Activated CD8-positive, alpha-beta T cell treated with anti-CD3 and anti-CD28 coated beads for 36 hours (primary cell): ENCODE measurements around the gene MAEA. TPM values are rescaled to one million over a fixed set of nuclear protein-coding genes. Genes with fewer than 3 reads are reported as not detected.

Experiments used
- ATAC-seq: fragments of 200-7000 bp; cut with Tn5 transposase; one replicate; pipeline ENCODE4 v1.10.0; 2021; ENCODE audit warnings: mild to moderate bottlenecking, moderate library complexity
- CTCF ChIA-PET: fragments of 350-600 bp; sonication (Branson Sonifier 250); formaldehyde crosslinking; loops from one replicate; lab custom pipeline; 2021; ENCODE audit warnings: antibody characterized with exemption; lab: Charles Lee
- POLR2A ChIA-PET: fragments of 350-600 bp; sonication (Branson Sonifier 250); formaldehyde crosslinking; loops from one replicate; lab custom pipeline; 2021; ENCODE audit warnings: antibody characterized with exemption; lab: Charles Lee
- DNase-seq: peaks from one replicate; pipeline ENCODE4 v3.0.0-alpha.2; 2020
- H3K27ac Mint-ChIP-seq: one replicate; pipeline ENCODE4 v1.8.0; 2021; ENCODE audit warnings: mild to moderate bottlenecking, mixed read lengths
- H3K27me3 Mint-ChIP-seq: one replicate; pipeline ENCODE4 v1.8.0; 2021; ENCODE audit warnings: mixed read lengths
- H3K36me3 Mint-ChIP-seq: one replicate; pipeline ENCODE4 v1.8.0; 2021; ENCODE audit warnings: low read depth, mixed read lengths
- H3K4me1 Mint-ChIP-seq: one replicate; pipeline ENCODE4 v1.8.0; 2021; ENCODE audit warnings: low read depth, mixed read lengths
- H3K4me3 Mint-ChIP-seq: one replicate; pipeline ENCODE4 v1.8.0; 2021; ENCODE audit warnings: mild to moderate bottlenecking, moderate library complexity, mixed read lengths
- H3K9me3 Mint-ChIP-seq: one replicate; pipeline ENCODE4 v1.8.0; 2021; ENCODE audit warnings: mixed read lengths
- intact Hi-C: fragments of 100-400 bp; cut with micrococcal nuclease; formaldehyde crosslinking; loops from one replicate; pipeline ENCODE4 v1.10.0; 2022
- total RNA-seq, 2 experiments: library from RNA; stranded (reverse); gene quantifications; one replicate each; pipeline ENCODE4 v1.2.3, GENCODE V29; 2021
- TF ChIP-seq, protein P1 (sequence below): fragments of 200-600 bp; IDR thresholded peaks from one replicate; pipeline ENCODE4 v1.8.0; 2022; ENCODE audit warnings: antibody characterized with exemption, mild to moderate bottlenecking

Gene MAEA
- total RNA-seq, 2 experiments from 2014 or later, result 32.3 to 37.0 TPM

DNA sequence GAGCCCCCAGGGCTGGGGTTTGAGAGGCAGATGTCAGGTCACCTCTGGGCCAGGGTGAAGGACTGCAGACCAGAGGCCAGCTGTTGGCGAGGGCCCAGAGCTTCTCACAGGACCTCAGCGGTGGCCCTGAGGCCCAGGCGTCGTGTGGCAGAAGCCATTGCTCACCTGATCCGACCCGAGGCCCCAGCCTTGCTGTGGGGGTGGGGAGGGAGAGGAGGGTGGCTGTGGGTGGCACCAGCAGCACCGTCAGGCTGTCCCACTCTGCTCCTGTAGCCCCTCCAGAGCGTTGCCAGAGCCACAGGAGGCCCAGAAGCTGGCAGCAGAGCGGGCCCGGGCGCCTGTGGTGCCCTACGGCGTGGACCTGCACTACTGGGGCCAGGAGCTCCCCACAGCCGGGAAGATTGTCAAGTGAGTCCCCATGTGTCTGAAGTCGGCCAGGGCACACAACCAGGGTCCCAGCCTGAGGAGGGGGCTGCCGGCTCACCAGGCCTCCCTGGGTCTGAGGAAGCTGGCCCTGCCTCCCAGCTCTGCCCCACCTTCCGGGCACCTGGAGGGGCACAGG, 86.2 kb downstream of the MAEA start:
- intact Hi-C loops, result no loop called here
- TF ChIP-seq, protein P1, sequence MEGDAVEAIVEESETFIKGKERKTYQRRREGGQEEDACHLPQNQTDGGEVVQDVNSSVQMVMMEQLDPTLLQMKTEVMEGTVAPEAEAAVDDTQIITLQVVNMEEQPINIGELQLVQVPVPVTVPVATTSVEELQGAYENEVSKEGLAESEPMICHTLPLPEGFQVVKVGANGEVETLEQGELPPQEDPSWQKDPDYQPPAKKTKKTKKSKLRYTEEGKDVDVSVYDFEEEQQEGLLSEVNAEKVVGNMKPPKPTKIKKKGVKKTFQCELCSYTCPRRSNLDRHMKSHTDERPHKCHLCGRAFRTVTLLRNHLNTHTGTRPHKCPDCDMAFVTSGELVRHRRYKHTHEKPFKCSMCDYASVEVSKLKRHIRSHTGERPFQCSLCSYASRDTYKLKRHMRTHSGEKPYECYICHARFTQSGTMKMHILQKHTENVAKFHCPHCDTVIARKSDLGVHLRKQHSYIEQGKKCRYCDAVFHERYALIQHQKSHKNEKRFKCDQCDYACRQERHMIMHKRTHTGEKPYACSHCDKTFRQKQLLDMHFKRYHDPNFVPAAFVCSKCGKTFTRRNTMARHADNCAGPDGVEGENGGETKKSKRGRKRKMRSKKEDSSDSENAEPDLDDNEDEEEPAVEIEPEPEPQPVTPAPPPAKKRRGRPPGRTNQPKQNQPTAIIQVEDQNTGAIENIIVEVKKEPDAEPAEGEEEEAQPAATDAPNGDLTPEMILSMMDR, result no peak
- POLR2A ChIA-PET, result no interaction called here
- Mint-ChIP-seq H3K27ac (no peak overlapping the region), H3K9me3 (no peaks in the 10 kb centered on the region), H3K4me1 (no peaks in the 10 kb centered on the region), H3K27me3 (no peaks in the 10 kb centered on the region), H3K4me3 (no peak overlapping the region), H3K36me3 (peaks cover 11% of the 10 kb centered on the region)
- ATAC-seq (no peak), DNase-seq (no peak)
- CTCF ChIA-PET, result no interaction called here

DNA sequence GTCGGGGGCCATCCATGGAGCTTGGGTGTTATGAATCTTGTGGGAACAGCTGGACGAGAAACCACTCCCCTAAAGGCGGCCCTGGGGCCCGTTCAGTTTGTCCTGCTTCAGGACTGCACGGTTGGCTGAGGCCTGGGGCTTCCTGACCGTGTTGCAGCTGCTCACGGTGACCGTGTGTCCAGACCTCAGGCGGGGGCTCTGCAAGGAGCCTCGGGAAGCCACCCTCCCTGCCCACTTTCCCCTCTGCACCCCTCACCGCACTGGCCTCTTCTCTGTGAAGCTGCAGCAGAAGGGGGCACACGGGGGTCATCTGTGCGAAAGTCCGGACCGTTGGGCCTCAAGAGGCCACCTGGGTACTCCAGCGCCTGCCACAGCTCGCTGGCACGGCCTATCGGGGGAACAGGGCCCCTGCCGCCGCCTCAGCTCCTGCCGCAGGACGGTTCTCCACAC, 86.7 kb downstream of the MAEA start:
- intact Hi-C loops, result no loop called here
- Mint-ChIP-seq H3K4me3 (no peak overlapping the region), H3K4me1 (no peaks in the 10 kb centered on the region), H3K36me3 (peaks cover 10% of the 10 kb centered on the region), H3K27ac (no peak overlapping the region), H3K9me3 (no peaks in the 10 kb centered on the region), H3K27me3 (no peaks in the 10 kb centered on the region)
- ATAC-seq (no peak), DNase-seq (no peak)
- TF ChIP-seq, protein P1, result no peak
- ChIA-PET POLR2A (no interaction called here), CTCF (no interaction called here)

DNA sequence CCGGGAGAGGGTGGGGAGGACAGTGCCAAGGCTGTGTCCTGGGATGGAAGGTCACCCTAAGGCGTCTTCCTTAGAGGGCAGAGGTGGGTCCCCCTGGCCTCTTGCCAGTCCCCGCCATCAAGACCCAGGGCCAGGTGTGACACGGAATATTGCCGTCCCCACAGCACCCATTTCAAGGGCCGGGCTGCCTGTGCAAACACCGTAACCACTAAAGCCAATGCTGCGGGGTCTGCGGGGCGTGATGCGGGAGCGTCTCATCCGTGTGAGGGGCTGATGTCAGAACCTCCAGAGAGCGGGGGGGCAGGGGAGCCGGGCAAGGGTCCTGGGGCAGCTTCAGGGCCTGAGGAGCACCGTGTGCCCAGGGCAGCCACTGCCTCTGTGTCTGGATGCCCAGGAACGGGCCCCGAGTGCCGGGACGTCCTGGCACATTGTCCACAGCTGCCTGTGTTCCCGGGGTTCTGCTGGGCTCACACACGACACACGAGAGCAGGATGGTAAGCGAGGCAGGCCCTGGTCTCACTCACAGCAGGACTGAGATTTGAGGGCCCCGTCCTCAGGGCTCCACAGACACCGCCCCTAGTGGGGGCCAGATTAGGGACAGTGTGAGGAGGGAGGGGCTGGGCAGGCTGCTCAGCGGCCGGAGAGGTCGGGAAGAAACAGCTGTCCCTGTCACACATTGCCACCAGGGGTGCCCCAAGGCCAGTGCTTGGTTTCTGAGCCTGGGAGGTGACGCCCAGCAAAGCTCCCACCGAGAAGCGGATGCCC, 87.3 kb downstream of the MAEA start:
- CTCF ChIA-PET, result no interaction called here
- intact Hi-C loops, result no loop called here
- POLR2A ChIA-PET, result no interaction called here
- Mint-ChIP-seq H3K4me3 (no peak overlapping the region), H3K36me3 (peaks cover 9% of the 10 kb centered on the region), H3K27ac (no peak overlapping the region), H3K4me1 (no peaks in the 10 kb centered on the region), H3K27me3 (no peaks in the 10 kb centered on the region), H3K9me3 (no peaks in the 10 kb centered on the region)
- no peak for ATAC-seq
- TF ChIP-seq, protein P1, result no peak
- no peak for DNase-seq

DNA sequence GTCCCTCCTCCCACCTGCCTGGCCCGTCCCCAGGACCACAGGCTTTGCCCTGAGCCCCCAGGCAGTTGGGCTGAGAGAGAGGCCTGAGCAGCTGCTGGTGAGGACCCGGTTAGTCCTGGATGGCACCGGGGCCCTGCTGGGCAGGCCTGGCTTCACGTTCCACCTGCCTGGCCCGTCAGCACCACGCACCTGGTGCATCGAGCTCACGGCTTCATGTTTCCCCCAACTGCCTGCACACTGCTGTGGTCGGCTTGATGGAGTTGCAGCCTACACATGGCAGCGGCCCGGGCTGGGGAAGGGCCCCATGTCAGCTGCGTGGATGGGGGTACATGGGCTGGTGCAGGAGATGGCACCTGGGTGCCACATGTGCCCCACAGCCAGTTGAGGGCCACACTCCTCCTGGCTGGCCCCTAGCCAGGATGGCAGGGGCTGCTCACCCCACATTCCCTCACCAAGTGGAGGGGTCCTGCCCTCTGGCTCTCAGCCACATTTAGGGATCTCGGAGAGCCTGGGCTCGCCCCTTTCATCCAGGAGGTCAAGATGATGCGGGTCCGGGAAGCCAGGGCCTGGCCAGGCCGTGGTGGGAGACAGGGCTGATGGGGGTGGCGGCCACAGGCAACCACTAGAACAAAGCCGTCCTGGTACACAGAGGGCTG, 88.0 kb downstream of the MAEA start:
- POLR2A ChIA-PET, result no interaction called here
- ATAC-seq, result no peak

More for the DNA sequence above, 88.0 kb downstream of the MAEA start:
- DNase-seq, result no peak
- Mint-ChIP-seq H3K27me3 (no peaks in the 10 kb centered on the region), H3K4me1 (no peaks in the 10 kb centered on the region), H3K9me3 (no peaks in the 10 kb centered on the region), H3K4me3 (no peak overlapping the region), H3K27ac (no peak overlapping the region), H3K36me3 (peaks cover 5% of the 10 kb centered on the region)
- CTCF ChIA-PET, result no interaction called here
- TF ChIP-seq, protein P1, result no peak
- intact Hi-C loops, result no loop called here
